GM12878 (cell line): ENCODE results near the gene ITGA6. TPM values are rescaled to one million over a fixed set of nuclear protein-coding genes. Genes with fewer than 3 reads are reported as not detected.

Experiments
- ATAC-seq: fragments of 200-7000 bp; cut with Tn5 transposase; 3 replicates; pipeline ENCODE4 v1.9.1; 2020; ENCODE audit warnings: mild to moderate bottlenecking, moderate library complexity
- BruUV-seq: library from RNA; stranded (reverse); fragments of 400-500 nt; replicated peaks from 2 replicates; lab custom pipeline; 2021; lab: Mats Ljungman, UMichigan
- CTCF ChIA-PET: fragments of 300-600 bp; sonication (Branson Sonifier 250); formaldehyde crosslinking; extraction: SDS; loops from one replicate; lab custom pipeline; 2021; ENCODE audit warnings: inconsistent platforms; lab: Yijun Ruan, JAX
- POLR2A ChIA-PET: fragments of 350-600 bp; formaldehyde crosslinking; extraction: SDS; loops from one replicate; lab custom pipeline; 2021; ENCODE audit warnings: inconsistent platforms; lab: Charles Lee
- RAD21 ChIA-PET: fragments of 300-600 bp; sonication (Branson Sonifier 250); formaldehyde crosslinking; loops from one replicate; lab custom pipeline; 2023; ENCODE audit warnings: antibody characterized with exemption; ENCODE audit not compliant: unreplicated experiment; lab: Charles Lee
- SMC1A ChIA-PET: fragments of 300-600 bp; sonication (Branson Sonifier 250); formaldehyde crosslinking; loops from one replicate; lab custom pipeline; 2023; ENCODE audit not compliant: unreplicated experiment, uncharacterized antibody; lab: Charles Lee
- DNase-seq: peaks from one replicate; pipeline ENCODE4 v3.0.0-alpha.2; 2011; ENCODE audit warnings: low read depth, low spot score
- FAIRE-seq: peaks from 3 replicates; lab custom pipeline; 2011; peaks lifted over from hg19 to GRCh38; lab: Jason Lieb, UNC
- H2AFZ ChIP-seq: 2 replicates; pipeline ENCODE4 v1.6.0; 2011; ENCODE audit warnings: low read depth, low read length, control low read depth; ENCODE audit not compliant: control insufficient read depth
- H3K27ac ChIP-seq: 2 replicates; pipeline ENCODE4 v1.5.1; 2011; ENCODE audit warnings: control low read depth; ENCODE audit not compliant: control insufficient read depth, insufficient read depth
- H3K27me3 ChIP-seq, 2 experiments: replicated peaks in 1 of 2; 2 replicates each; pipeline versions ENCODE4 v1.6.0 to v1.6.1; 2011; ENCODE audit warnings: low read length in 1 of 2; ENCODE audit not compliant: control insufficient read depth in 2 of 2, insufficient read depth in 2 of 2
- H3K36me3 ChIP-seq, 2 experiments: 2 replicates each; pipeline ENCODE4 v1.5.1; 2011; ENCODE audit warnings: low read length in 1 of 2; ENCODE audit not compliant: control insufficient read depth in 2 of 2, insufficient read depth in 2 of 2
- H3K4me1 ChIP-seq: 2 replicates; pipeline ENCODE4 v1.6.1; 2011; ENCODE audit warnings: mild to moderate bottlenecking, low read length, moderate library complexity, mixed read lengths; ENCODE audit not compliant: control insufficient read depth, insufficient read depth
- H3K4me2 ChIP-seq: 2 replicates; pipeline ENCODE4 v1.6.0; 2011; ENCODE audit warnings: control low read depth; ENCODE audit not compliant: control insufficient read depth, insufficient read depth
- H3K4me3 ChIP-seq: fragments of 200-600 bp; sonication (generic); 2 replicates; pipeline ENCODE4 v1.5.1; 2016
- H3K79me2 ChIP-seq: 2 replicates; pipeline ENCODE4 v1.6.0; 2011; ENCODE audit warnings: low read length; ENCODE audit not compliant: control insufficient read depth, insufficient read depth
- H3K9ac ChIP-seq: 2 replicates; pipeline ENCODE4 v1.8.0; 2011; ENCODE audit warnings: low read length, control low read depth, mixed read lengths; ENCODE audit not compliant: control insufficient read depth, insufficient read depth
- H3K9me3 ChIP-seq: replicated peaks from 3 replicates; pipeline ENCODE4 v1.5.1; 2011; ENCODE audit warnings: mild to moderate bottlenecking, low read length; ENCODE audit not compliant: control insufficient read depth, insufficient read depth
- H4K20me1 ChIP-seq: 2 replicates; pipeline ENCODE4 v1.6.0; 2011; ENCODE audit not compliant: control insufficient read depth, insufficient read depth
- FOS ChIP-seq: IDR thresholded peaks from 3 replicates; pipeline ENCODE4 v1.6.1; 2011; ENCODE audit warnings: borderline replicate concordance; ENCODE audit not compliant: insufficient read length; ENCODE audit errors: extremely low read depth
- MXI1 ChIP-seq: fragments of 150-350 bp; IDR thresholded peaks from 2 replicates; pipeline ENCODE4 v1.6.1; 2011; ENCODE audit warnings: low read depth, mild to moderate bottlenecking, inconsistent platforms, low read length, improper control_type of control experiment
- RELA ChIP-seq: fragments of 450-650 bp; IDR thresholded peaks from 2 replicates; pipeline ENCODE4 v1.8.0; 2014; ENCODE audit warnings: borderline replicate concordance; ENCODE audit not compliant: partially characterized antibody
- WGBS: methylation state at CpG from one replicate; pipeline ENCODE4 v1.1.6; 2016; ENCODE audit warnings: low lambda C conversion rate; ENCODE audit not compliant: insufficient replicate concordance, insufficient coverage; ENCODE audit errors: missing lambda C conversion rate; 5-methylcytosine and 5-hydroxymethylcytosine counted together
- in situ Hi-C: fragments of 300-500 bp; cut with MboI; formaldehyde crosslinking; loops from 9 replicates; pipeline ENCODE4 v1.14.3; 2018; ENCODE audit warnings: mixed read lengths
- intact Hi-C: fragments of 100-400 bp; cut with micrococcal nuclease; formaldehyde crosslinking; loops from one replicate; pipeline ENCODE4 v1.14.2; 2022; ENCODE audit not compliant: unreplicated experiment
- polyA plus RNA-seq, 11 experiments: library from polyadenylated mRNA; depleted of rRNA in 4 of 11; unstranded in 6 of 11; stranded (reverse) in 5 of 11; fragments of >200 nt; fragmentation: Nextera tagmentation in 4 of 11; fragmentation: Illumina TruSeq in 1 of 11; extraction: Ambion mirVana in 4 of 11; extraction: Trizol in 1 of 11; gene quantifications; 1 replicate in 1 of 11; 2 replicates in 10 of 11; pipeline versions ENCODE4 v1.2.1 to v1.2.3, GENCODE V29; 2011 to 2016; ENCODE audit warnings: inconsistent platforms in 2 of 11, missing spikeins in 2 of 11, low read depth in 1 of 11
- total RNA-seq, 4 experiments: library from RNA; depleted of rRNA in 3 of 4; stranded (reverse); fragments of >200 nt in 3 of 4; fragmentation: Illumina TruSeq in 1 of 4; extraction: Trizol in 1 of 4; gene quantifications; 2 replicates each; pipeline versions ENCODE4 v1.2.1 to v1.2.3, GENCODE V29; 2013 to 2021
- TF ChIP-seq, protein P1 (sequence below): IDR thresholded peaks from 2 replicates; pipeline ENCODE4 v1.6.1; 2012; ENCODE audit warnings: mild to moderate bottlenecking, low read depth, low read length

The ITGA6 gene
- total and polyA plus RNA-seq, 10 of the 15 experiments (the other 5 are each of a cell fraction or from before 2014, with no cell fraction given) = 0.01 to 0.36 (median 0.14) TPM; not detected in 2

DNA sequence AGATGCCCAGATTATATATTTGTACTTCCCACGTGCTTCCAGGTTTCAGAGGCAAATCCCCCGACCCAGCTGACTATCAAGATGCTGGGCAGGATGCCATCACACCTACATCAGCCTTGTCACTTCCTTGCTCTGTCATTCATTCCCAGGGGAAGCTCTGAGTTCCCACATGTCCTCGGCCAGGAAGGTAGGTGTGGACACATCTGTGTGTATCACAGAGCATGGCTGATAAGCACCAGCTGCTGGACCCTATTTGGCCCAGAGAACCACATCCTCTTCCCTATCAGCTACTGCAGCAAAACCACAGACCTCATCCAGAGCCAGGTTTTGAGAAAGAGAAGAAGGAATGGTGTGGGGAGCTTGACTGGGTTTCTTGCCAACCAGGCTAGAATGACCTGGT is 31.9 kb upstream of the ITGA6 start (continued):
- TF ChIP-seq, protein P1, sequence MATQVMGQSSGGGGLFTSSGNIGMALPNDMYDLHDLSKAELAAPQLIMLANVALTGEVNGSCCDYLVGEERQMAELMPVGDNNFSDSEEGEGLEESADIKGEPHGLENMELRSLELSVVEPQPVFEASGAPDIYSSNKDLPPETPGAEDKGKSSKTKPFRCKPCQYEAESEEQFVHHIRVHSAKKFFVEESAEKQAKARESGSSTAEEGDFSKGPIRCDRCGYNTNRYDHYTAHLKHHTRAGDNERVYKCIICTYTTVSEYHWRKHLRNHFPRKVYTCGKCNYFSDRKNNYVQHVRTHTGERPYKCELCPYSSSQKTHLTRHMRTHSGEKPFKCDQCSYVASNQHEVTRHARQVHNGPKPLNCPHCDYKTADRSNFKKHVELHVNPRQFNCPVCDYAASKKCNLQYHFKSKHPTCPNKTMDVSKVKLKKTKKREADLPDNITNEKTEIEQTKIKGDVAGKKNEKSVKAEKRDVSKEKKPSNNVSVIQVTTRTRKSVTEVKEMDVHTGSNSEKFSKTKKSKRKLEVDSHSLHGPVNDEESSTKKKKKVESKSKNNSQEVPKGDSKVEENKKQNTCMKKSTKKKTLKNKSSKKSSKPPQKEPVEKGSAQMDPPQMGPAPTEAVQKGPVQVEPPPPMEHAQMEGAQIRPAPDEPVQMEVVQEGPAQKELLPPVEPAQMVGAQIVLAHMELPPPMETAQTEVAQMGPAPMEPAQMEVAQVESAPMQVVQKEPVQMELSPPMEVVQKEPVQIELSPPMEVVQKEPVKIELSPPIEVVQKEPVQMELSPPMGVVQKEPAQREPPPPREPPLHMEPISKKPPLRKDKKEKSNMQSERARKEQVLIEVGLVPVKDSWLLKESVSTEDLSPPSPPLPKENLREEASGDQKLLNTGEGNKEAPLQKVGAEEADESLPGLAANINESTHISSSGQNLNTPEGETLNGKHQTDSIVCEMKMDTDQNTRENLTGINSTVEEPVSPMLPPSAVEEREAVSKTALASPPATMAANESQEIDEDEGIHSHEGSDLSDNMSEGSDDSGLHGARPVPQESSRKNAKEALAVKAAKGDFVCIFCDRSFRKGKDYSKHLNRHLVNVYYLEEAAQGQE = no peak

DNA sequence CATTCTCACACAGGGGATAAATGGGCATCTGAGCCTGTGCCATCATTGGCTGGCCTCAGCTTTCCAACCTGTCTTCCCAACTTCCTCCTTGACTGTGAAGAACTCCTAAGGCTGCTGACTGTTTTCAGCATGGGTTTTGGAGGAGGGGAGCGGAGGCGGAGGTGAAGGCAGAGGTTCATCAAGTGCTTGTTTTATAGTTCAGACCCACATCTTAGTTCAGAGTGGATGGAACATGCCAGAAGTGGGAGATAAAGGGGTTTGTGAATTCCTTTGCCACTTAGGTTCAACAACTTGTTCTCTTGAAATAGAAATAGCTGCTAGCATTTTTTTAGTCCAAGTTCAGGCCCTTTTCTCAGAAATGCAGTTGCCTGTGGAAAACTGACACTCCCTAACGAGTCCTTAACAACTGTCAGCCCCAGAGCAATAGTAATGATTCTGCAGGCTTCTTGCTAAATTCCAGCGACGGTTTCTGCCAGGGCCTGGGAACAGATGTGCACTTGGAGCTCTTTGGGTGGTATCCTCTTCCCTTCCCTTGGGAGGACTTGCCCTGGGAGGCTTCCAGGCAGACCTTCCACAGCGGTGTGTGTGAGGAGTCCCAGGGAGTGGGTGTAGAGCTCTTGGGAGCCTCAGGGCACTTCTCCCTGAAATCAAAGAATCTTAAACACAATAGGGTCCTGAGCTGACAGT is 30.1 kb upstream of the ITGA6 start:
- CTCF ChIA-PET = no interaction called here
- POLR2A ChIA-PET = no interaction called here

More for the DNA sequence above, 30.1 kb upstream of the ITGA6 start:
- RAD21 ChIA-PET = no interaction called here
- Histone ChIP-seq H3K79me2 (no peaks in the 10 kb centered on the region), H3K27ac (no peak overlapping the region), H2AFZ (no peak overlapping the region), H3K9me3 (no peaks in the 10 kb centered on the region), H3K36me3 (no peaks in the 10 kb centered on the region), H3K4me3 (no peak overlapping the region), H3K9ac (no peak overlapping the region), H3K27me3 (no peaks in the 10 kb centered on the region; a peak in 1 of 4 replicates), H3K4me2 (no peak overlapping the region), H3K4me1 (no peaks in the 10 kb centered on the region), H4K20me1 (no peaks in the 10 kb centered on the region)
- BruUV-seq = no TSS peak
- SMC1A ChIA-PET = interaction anchor here (0.6 kb wide), 1 partner anchor 44 kb away, joined by 3 read pairs; no protein-coding TSS in a partner anchor
- in situ Hi-C loops (no loop called here), intact Hi-C loops (no loop called here)
- 36% methylated on average over 6 of the region's 6 CpGs for WGBS
- DNase-seq = no peak
- FAIRE-seq = no peak
- no peak for TF ChIP-seq RELA
- no peak for TF ChIP-seq FOS
- no peak for TF ChIP-seq MXI1
- no peak for ATAC-seq
